MM.1S (cell line): ENCODE measurements around the gene ANKMY1.

Experiments used
- DNase-seq: peaks from one replicate; pipeline ENCODE4 v3.0.0-alpha.2; 2015
- H2AFZ ChIP-seq: fragments of 300-600 bp; sonication (generic); 2 replicates; pipeline ENCODE4 v1.6.0; 2016; ENCODE audit warnings: antibody characterized with exemption, low read length
- H3F3A ChIP-seq: fragments of 300-600 bp; sonication (generic); 2 replicates; pipeline ENCODE4 v1.6.1; 2016; ENCODE audit warnings: mild to moderate bottlenecking, antibody characterized with exemption, low read length, moderate library complexity, mixed read lengths; ENCODE audit not compliant: insufficient read depth
- H3K27ac ChIP-seq: fragments of 300-600 bp; sonication (generic); 2 replicates; pipeline ENCODE4 v1.5.1; 2016; ENCODE audit warnings: mild to moderate bottlenecking, low read length
- H3K27me3 ChIP-seq: fragments of 300-600 bp; sonication (generic); replicated peaks from 2 replicates; pipeline ENCODE4 v1.6.0; 2016; ENCODE audit warnings: low read length; ENCODE audit not compliant: insufficient read depth
- H3K36me3 ChIP-seq: fragments of 300-600 bp; sonication (generic); replicated peaks from 2 replicates; pipeline ENCODE4 v1.6.1; 2016; ENCODE audit warnings: mild to moderate bottlenecking, low read length, mixed read lengths; ENCODE audit not compliant: insufficient read depth
- H3K4me1 ChIP-seq: fragments of 300-600 bp; sonication (generic); 2 replicates; pipeline ENCODE4 v1.6.1; 2016; ENCODE audit warnings: low read length, mixed read lengths
- H3K4me2 ChIP-seq: fragments of 300-600 bp; sonication (generic); 2 replicates; pipeline ENCODE4 v1.6.0; 2016; ENCODE audit warnings: low read depth, low read length
- H3K4me3 ChIP-seq: fragments of 300-600 bp; sonication (generic); 2 replicates; pipeline ENCODE4 v1.5.1; 2016; ENCODE audit warnings: low read length, mixed read lengths
- H3K79me2 ChIP-seq: fragments of 300-600 bp; sonication (generic); 2 replicates; pipeline ENCODE4 v1.6.1; 2016; ENCODE audit warnings: mixed run types, low read length, mixed read lengths
- H3K9ac ChIP-seq: fragments of 300-600 bp; sonication (generic); 2 replicates; pipeline ENCODE4 v1.6.1; 2016; ENCODE audit warnings: low read length, mixed read lengths
- H3K9me2 ChIP-seq: fragments of 300-600 bp; sonication (generic); replicated peaks from 2 replicates; pipeline ENCODE4 v1.6.1; 2016; ENCODE audit warnings: mild to moderate bottlenecking, low read length, mixed read lengths; ENCODE audit not compliant: insufficient read depth
- H3K9me3 ChIP-seq: fragments of 300-600 bp; sonication (generic); replicated peaks from 2 replicates; pipeline ENCODE4 v1.6.1; 2016; ENCODE audit warnings: mild to moderate bottlenecking, low read length, mixed read lengths; ENCODE audit not compliant: insufficient read depth
- H4K20me1 ChIP-seq: fragments of 300-600 bp; sonication (generic); 2 replicates; pipeline ENCODE4 v1.6.1; 2016; ENCODE audit warnings: mild to moderate bottlenecking, low read length, moderate library complexity, mixed read lengths; ENCODE audit not compliant: insufficient read depth
- EZH2 ChIP-seq: fragments of 300-600 bp; sonication (generic); optimal IDR thresholded peaks from 2 replicates; pipeline ENCODE3; 2017; ENCODE audit warnings: low read depth, mild to moderate bottlenecking, antibody characterized with exemption, low read length, mixed read lengths
- EZH2phosphoT487 ChIP-seq: fragments of 300-600 bp; sonication (generic); IDR thresholded peaks from 2 replicates; pipeline ENCODE4 v1.6.1; 2018; ENCODE audit warnings: antibody characterized with exemption, low read length
- TF ChIP-seq, protein P1 (sequence below): fragments of 300-600 bp; sonication (generic); IDR thresholded peaks from 2 replicates; pipeline ENCODE4 v1.5.1; 2016; ENCODE audit warnings: antibody characterized with exemption, low read length, mixed read lengths

ANKMY1 gene

DNA sequence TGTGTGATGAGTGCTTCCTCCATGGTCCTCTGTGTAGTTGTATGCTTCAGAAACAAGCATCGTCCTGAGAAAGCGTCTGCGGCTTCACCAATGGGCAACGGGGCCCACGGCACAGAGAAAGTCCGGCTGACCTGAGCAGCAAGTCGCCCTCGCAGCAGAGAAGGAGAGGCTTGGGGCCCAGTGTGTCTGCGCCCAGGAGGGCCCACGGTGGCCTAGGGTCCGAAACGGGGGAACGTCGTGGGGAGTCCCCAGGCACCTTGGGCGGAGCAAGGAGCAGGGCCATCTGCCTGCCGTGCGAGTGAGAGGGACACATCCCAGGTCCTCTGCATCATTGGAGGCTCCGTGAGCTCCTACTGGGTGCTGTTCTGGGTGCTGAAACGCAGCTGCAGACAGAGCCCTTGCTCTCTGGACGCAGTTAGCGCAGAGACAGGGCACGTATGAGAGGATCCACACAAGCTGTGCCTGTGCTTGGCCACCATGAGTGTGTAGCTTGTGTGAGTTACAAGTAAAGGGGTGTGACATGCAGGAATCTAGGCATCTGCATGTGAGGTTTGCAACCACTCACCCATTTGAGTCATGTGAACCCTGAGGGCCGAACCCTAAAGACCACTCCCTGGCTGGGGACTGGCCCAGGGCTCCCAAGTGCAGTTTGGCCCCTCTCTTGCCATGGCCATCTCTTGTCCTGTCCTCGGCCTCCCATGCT is 111.7 kb downstream of the ANKMY1 start:
- Histone ChIP-seq H2AFZ (no peak overlapping the region), H3K79me2 (no peaks in the 10 kb centered on the region), H3K27ac (no peak overlapping the region), H3K27me3 (peaks cover 34% of the 10 kb centered on the region), H3K4me1 (no peaks in the 10 kb centered on the region), H3K9me2 (no peaks in the 10 kb centered on the region), H3K36me3 (no peaks in the 10 kb centered on the region), H3K9me3 (no peaks in the 10 kb centered on the region), H4K20me1 (no peaks in the 10 kb centered on the region), H3K4me2 (no peak overlapping the region), H3F3A (no peaks in the 10 kb centered on the region), H3K9ac (no peak overlapping the region), H3K4me3 (no peak overlapping the region)
- TF ChIP-seq, protein P1, sequence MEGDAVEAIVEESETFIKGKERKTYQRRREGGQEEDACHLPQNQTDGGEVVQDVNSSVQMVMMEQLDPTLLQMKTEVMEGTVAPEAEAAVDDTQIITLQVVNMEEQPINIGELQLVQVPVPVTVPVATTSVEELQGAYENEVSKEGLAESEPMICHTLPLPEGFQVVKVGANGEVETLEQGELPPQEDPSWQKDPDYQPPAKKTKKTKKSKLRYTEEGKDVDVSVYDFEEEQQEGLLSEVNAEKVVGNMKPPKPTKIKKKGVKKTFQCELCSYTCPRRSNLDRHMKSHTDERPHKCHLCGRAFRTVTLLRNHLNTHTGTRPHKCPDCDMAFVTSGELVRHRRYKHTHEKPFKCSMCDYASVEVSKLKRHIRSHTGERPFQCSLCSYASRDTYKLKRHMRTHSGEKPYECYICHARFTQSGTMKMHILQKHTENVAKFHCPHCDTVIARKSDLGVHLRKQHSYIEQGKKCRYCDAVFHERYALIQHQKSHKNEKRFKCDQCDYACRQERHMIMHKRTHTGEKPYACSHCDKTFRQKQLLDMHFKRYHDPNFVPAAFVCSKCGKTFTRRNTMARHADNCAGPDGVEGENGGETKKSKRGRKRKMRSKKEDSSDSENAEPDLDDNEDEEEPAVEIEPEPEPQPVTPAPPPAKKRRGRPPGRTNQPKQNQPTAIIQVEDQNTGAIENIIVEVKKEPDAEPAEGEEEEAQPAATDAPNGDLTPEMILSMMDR: no peak
- TF ChIP-seq EZH2phosphoT487: no peak
- TF ChIP-seq EZH2: no peak
- DNase-seq: no peak

DNA sequence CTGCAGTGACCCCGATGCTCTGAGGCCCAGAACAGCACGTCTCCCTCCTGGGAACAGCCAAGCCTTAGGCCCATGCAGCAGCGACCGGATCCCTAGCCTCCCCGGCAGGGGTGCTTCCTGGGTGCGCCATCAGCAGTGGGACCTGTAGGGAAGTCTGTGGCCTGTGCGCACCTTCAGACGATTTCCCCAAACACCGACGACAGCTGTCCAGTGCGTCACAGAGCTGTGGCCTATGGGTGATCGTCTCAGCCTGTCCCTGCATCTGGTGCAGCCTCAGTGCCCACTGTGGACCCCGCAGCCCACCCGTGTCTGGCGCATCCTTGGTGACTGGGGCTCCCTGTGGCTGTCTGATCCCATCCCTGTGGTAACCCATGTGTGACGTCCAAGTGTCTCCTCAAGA is 113.3 kb downstream of the ANKMY1 start:
- Histone ChIP-seq H3K9ac (no peak overlapping the region), H3K36me3 (no peaks in the 10 kb centered on the region), H4K20me1 (no peaks in the 10 kb centered on the region), H3K4me3 (no peak overlapping the region), H3F3A (no peaks in the 10 kb centered on the region), H3K4me2 (no peak overlapping the region), H3K27me3 (peaks cover 26% of the 10 kb centered on the region), H2AFZ (no peak overlapping the region), H3K9me2 (no peaks in the 10 kb centered on the region), H3K79me2 (no peaks in the 10 kb centered on the region), H3K27ac (no peak overlapping the region), H3K9me3 (no peaks in the 10 kb centered on the region), H3K4me1 (no peaks in the 10 kb centered on the region)
- DNase-seq: no peak
- no peak for TF ChIP-seq EZH2
- TF ChIP-seq, protein P1: no peak
- no peak for TF ChIP-seq EZH2phosphoT487

DNA sequence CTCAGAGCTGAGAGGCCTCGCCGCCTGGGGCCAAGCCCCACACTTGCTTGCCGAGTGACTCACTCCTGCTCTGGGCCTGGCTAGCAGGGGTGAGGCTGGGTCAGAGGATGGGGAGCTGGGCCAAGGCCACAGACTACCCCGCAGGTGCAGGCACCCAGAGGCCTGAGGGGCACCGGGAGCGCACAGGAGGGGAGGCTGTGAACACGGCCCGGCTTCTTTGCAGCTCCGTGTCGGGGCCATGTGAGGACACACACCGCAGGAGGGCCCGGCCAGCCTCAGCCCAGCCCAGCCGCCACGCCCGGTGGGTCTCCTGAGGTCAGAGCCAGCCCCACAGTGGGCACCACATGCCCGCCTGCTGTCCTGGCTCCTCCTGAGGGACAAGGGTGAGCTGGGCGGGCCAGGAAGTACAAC is 113.9 kb downstream of the ANKMY1 start:
- Histone ChIP-seq H3K27ac (no peak overlapping the region), H4K20me1 (no peaks in the 10 kb centered on the region), H3F3A (no peaks in the 10 kb centered on the region), H3K36me3 (no peaks in the 10 kb centered on the region), H3K9ac (no peak overlapping the region), H3K4me1 (no peaks in the 10 kb centered on the region), H2AFZ (no peak overlapping the region), H3K9me2 (no peaks in the 10 kb centered on the region), H3K4me2 (no peak overlapping the region), H3K9me3 (no peaks in the 10 kb centered on the region), H3K27me3 (peaks cover 20% of the 10 kb centered on the region; the same call in 1 of the 2 replicates), H3K79me2 (no peaks in the 10 kb centered on the region), H3K4me3 (no peak overlapping the region)
- TF ChIP-seq EZH2phosphoT487: no peak
- TF ChIP-seq EZH2: no peak
- TF ChIP-seq, protein P1: no peak
- DNase-seq: no peak
